ENCODE data around the gene ACACB. TPM values are rescaled to one million over a fixed set of nuclear protein-coding genes. Genes with fewer than 3 reads are reported as not detected.

Gene ACACB
- total RNA-seq, 4 donors from 2014 or later, result 19.6 to 38.2 (median 25.8) TPM

- TF ChIP-seq CTCF (IDR thresholded peaks at IDR 0.05) (no peak), POLR2A (IDR thresholded peaks at IDR 0.05) (no peak)
- intact Hi-C loops (cut with DNase I; ENCODE audit: low total_unique reads), result loop anchor here (5.0 kb wide), 1 partner anchor 279 kb away; no protein-coding TSS in a partner anchor
- 78 to 79% methylated on average over 11 of the region's 11 CpGs for WGBS, 2 donors
- no peak overlapping the region for H3K4me3 ChIP-seq (ENCODE audit: low read depth, poor library complexity, severe bottlenecking)
- no peak for DNase-seq (ENCODE audit: low spot score in 2 of 2)
Observed at GRCh38 chr12:109112720-109113465, 3.5 kb upstream of the ACACB start.

DNA sequence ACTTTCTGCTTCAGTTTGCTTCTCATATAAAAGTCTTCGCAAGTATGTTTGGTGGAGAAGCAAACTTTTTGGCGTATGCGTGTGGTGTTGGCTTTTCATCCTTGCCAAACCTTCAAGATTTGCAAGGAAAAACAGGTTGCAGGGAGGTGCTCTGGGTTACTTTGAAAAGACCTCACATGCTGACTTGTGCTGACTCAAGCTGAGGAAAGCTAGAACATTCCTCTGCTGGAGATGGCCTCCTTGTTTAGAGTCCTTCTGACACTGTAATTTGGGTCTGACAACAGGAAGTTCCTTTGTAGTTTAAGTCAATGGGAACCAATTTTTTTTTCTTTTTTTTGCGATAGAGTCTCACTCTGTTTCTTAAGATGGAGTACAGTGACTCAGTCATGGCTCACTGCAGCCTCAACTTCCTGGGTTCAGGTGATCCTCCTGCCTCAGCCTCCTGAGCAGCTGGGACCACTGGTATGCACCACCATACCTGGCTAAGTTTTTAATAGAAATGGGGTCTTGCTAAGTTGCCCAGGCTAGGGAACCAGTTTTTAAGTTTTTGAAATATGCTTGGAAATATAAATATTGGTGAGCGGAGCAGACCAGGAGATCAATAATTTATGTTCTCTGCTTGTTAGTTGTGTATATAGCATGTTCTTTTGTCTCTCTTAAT, 2.6 kb upstream of the ACACB start:
- intact Hi-C loops (cut with DNase I; ENCODE audit: low total_unique reads), result loop anchor here (5.0 kb wide), 1 partner anchor 279 kb away; no protein-coding TSS in a partner anchor
- WGBS, 2 donors, result 76 to 85% methylated on average over 5 of the region's 5 CpGs
- no peak overlapping the region for H3K4me3 ChIP-seq (ENCODE audit: low read depth, poor library complexity, severe bottlenecking)

DNA sequence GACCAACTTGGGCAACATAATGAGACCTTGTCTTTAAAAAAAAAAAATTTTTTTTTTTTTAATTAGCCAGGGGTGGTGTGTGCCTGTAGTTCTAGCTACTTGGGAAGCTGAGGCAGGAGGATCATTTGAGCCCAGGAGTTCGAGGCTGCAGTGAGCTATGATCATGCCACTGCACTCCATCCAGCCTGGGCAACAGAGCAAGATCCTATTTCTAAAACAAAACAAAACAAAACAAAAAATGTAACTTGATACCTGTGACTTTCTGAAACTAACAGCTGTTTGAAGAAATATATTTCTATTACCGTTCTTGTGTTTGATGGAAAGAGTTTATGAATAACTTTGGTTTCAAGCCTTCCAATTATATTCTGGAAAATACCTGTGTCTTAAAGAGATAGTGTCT, 1.7 kb upstream of the ACACB start:
- no peak for TF ChIP-seq POLR2A (IDR thresholded peaks at IDR 0.05)
- no peak for TF ChIP-seq CTCF (IDR thresholded peaks at IDR 0.05)
- no peak for DNase-seq (ENCODE audit: low spot score in 2 of 2)
- intact Hi-C loops (cut with DNase I; ENCODE audit: low total_unique reads), result loop anchor here (5.0 kb wide), 1 partner anchor 278 kb away; no protein-coding TSS in a partner anchor
- H3K4me3 ChIP-seq (ENCODE audit: low read depth, poor library complexity, severe bottlenecking), result no peak overlapping the region
- WGBS, 2 donors, result 69 to 70% methylated on average over 2 of the region's 2 CpGs

More for the DNA sequence above, 2.6 kb upstream of the ACACB start:
- no peak for DNase-seq (ENCODE audit: low spot score in 2 of 2)
- TF ChIP-seq CTCF (IDR thresholded peaks at IDR 0.05), result no peak
- TF ChIP-seq POLR2A (IDR thresholded peaks at IDR 0.05), result no peak

DNA sequence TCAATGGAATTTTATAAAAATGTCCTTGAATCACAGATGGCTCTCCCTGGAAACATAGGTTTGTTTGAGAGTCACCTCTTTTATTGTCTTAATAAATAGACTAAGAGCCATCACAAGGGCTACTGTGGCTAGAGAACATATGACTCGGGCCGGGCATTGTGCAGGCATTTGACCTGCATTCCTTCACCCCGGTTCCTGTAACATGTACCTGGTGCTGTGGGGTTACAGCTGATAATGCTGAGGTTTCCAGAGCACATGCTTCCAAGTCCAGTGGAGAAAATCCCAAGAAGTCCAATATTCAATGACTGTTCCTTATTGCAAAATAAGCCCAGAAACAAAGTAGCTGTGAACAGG, 1.0 kb upstream of the ACACB start:
- intact Hi-C loops (cut with DNase I; ENCODE audit: low total_unique reads), result no loop called here
- DNase-seq (ENCODE audit: low spot score in 2 of 2), result no peak
- no peak for TF ChIP-seq CTCF (IDR thresholded peaks at IDR 0.05)
- TF ChIP-seq POLR2A (IDR thresholded peaks at IDR 0.05), result no peak
- 78 to 80% methylated on average over 3 of the region's 3 CpGs for WGBS, 2 donors
- H3K4me3 ChIP-seq (ENCODE audit: low read depth, poor library complexity, severe bottlenecking), result no peak overlapping the region

DNA sequence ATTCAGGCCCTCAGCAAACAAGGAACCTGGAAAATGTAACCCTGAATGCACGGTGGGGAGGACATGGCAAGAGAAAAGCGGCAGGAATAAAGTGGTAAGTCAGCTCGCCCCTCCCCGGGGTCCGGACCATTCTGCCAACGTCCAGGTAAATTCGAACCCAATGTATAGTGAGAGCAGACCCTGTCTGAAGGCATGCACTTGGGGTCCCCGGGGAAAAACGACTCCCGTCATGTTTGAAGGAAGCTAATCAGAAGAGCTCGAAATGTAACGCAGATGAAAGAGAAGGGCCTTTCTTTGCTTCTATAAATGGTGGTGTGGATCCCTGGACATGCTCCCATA, 193 bp downstream of the ACACB start:
- DNase-seq (ENCODE audit: low spot score in 2 of 2), result no peak
- no peak overlapping the region for H3K4me3 ChIP-seq (ENCODE audit: low read depth, poor library complexity, severe bottlenecking)
- intact Hi-C loops (cut with DNase I; ENCODE audit: low total_unique reads), result no loop called here
- WGBS, 2 donors, result 80 to 89% methylated on average over 12 of the region's 12 CpGs
- TF ChIP-seq CTCF (IDR thresholded peaks at IDR 0.05) (no peak), POLR2A (IDR thresholded peaks at IDR 0.05) (no peak)
